Right lobe of liver (tissue), 6 donors: ENCODE results near the gene CDH4. TPM values are rescaled to one million over a fixed set of nuclear protein-coding genes. Genes with fewer than 3 reads are reported as not detected.

Experiments used
- ATAC-seq, 4 donors: fragments of 200-7000 bp; cut with Tn5 transposase; one replicate each; pipeline ENCODE4 v1.9.1; 2020; ENCODE audit warnings: mild to moderate bottlenecking in 4 of 4, moderate library complexity in 4 of 4
- DNase-seq, 3 donors: peaks; one replicate each; pipeline ENCODE4 v3.0.0-alpha.2; 2020
- H3K27ac ChIP-seq, 3 donors: fragments of 200-600 bp; one replicate each; pipeline ENCODE4 v1.8.0; 2022
- H3K27me3 ChIP-seq, 2 donors: fragments of 200-600 bp; one replicate each; pipeline ENCODE4 v1.8.0; 2022
- H3K36me3 ChIP-seq, 4 donors: fragments of 200-600 bp; sonication (generic) in 1 of 4; one replicate each; pipeline versions ENCODE4 v1.5.1 to v1.8.0; 2017 to 2022; ENCODE audit warnings: control low read depth in 1 of 4
- H3K4me1 ChIP-seq, 4 donors: fragments of 200-600 bp; sonication (generic) in 1 of 4; one replicate each; pipeline versions ENCODE4 v1.5.1 to v1.8.0; 2017 to 2022; ENCODE audit warnings: control low read depth in 1 of 4
- H3K4me3 ChIP-seq, 3 donors: fragments of 200-600 bp; one replicate each; pipeline ENCODE4 v1.8.0; 2022
- H3K9me3 ChIP-seq, 4 donors: fragments of 200-600 bp; sonication (generic) in 1 of 4; one replicate each; pipeline versions ENCODE4 v1.5.1 to v1.8.0; 2017 to 2022; ENCODE audit warnings: control low read depth in 1 of 4
- POLR2A ChIP-seq: fragments of 450-650 bp; IDR thresholded peaks from one replicate; pipeline ENCODE4 v1.6.1; 2017; ENCODE audit warnings: antibody characterized with exemption, mild to moderate bottlenecking
- WGBS: methylation state at CpG from one replicate; pipeline ENCODE4 v1.1.6; 2018; ENCODE audit warnings: low coverage, low lambda C conversion rate; ENCODE audit not compliant: insufficient coverage; ENCODE audit errors: missing lambda C conversion rate; 5-methylcytosine and 5-hydroxymethylcytosine counted together
- intact Hi-C, 2 donors: fragments of 100-400 bp; cut with DNase I; formaldehyde crosslinking; loops; one replicate each; pipeline versions ENCODE4 v1.11.2 to v1.14.1; 2022
- total RNA-seq, 6 experiments: library from RNA; depleted of rRNA in 2 of 6; stranded (reverse); fragments of >200 nt in 2 of 6; fragmentation: NEBNext Ultra II Directional in 3 of 6; extraction: Animal tissue kit (Norgen Biotek cat#: 25700) in 3 of 6; gene quantifications; one replicate each; pipeline versions ENCODE4 v1.1.0 to v1.2.4, GENCODE V29; 2016 to 2023
- TF ChIP-seq, protein P1 (sequence below), 4 donors: fragments of 200-600 bp in 3 of 4; fragments of 450-650 bp in 1 of 4; IDR thresholded peaks; one replicate each; pipeline versions ENCODE4 v1.5.1 to v1.8.0; 2016 to 2022; ENCODE audit warnings: antibody characterized with exemption in 4 of 4, mild to moderate bottlenecking in 2 of 4
- donor health status: DM: no; HTN: yes; CAD: no.
- donor health status: DM: no; HTN: no; CAD: no.
- donor health status: DM: no; HTN: no; CAD: no.
- donor health status: DM: no; HTN: yes; CAD: no.
- donor health status: DM: no; HTN: yes; CAD: no.

The CDH4 gene
- total RNA-seq, 6 experiments from 2014 or later = 0.02 to 0.14 (median 0.09) TPM; not detected in 3

DNA sequence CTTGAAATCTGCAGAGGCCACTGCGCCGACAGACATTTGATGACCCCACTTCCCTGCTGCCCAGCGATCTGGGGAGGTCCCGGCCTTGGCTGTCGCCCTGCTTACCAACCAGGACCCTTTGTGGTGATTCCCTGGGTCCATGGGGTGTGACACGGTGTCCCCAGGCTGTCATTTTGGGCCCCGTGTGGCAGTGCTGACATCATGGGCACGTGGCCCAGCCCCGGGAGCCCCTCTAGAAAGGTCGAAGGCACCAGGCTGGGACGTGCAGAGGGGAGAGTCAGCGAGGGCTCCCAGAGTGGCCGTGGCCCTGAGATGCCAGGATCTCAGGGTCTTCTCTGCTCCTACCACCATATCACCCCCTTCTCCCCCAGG lies 643.6 kb downstream of the CDH4 start:
- H3K9me3 ChIP-seq = no peaks in the 10 kb centered on the region
- H3K4me3 ChIP-seq = no peak overlapping the region
- no peaks in the 10 kb centered on the region for H3K4me1 ChIP-seq
- WGBS = 40% methylated on average over 1 of the region's 13 CpGs
- no peak for TF ChIP-seq POLR2A
- TF ChIP-seq, protein P1, sequence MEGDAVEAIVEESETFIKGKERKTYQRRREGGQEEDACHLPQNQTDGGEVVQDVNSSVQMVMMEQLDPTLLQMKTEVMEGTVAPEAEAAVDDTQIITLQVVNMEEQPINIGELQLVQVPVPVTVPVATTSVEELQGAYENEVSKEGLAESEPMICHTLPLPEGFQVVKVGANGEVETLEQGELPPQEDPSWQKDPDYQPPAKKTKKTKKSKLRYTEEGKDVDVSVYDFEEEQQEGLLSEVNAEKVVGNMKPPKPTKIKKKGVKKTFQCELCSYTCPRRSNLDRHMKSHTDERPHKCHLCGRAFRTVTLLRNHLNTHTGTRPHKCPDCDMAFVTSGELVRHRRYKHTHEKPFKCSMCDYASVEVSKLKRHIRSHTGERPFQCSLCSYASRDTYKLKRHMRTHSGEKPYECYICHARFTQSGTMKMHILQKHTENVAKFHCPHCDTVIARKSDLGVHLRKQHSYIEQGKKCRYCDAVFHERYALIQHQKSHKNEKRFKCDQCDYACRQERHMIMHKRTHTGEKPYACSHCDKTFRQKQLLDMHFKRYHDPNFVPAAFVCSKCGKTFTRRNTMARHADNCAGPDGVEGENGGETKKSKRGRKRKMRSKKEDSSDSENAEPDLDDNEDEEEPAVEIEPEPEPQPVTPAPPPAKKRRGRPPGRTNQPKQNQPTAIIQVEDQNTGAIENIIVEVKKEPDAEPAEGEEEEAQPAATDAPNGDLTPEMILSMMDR (IDR thresholded peaks at IDR 0.05) = no peak
- DNase-seq (no peak), ATAC-seq (no peak)
- H3K27me3 ChIP-seq = no peaks in the 10 kb centered on the region
- intact Hi-C loops = no loop called here
- no peak overlapping the region for H3K27ac ChIP-seq
- no peaks in the 10 kb centered on the region for H3K36me3 ChIP-seq

DNA sequence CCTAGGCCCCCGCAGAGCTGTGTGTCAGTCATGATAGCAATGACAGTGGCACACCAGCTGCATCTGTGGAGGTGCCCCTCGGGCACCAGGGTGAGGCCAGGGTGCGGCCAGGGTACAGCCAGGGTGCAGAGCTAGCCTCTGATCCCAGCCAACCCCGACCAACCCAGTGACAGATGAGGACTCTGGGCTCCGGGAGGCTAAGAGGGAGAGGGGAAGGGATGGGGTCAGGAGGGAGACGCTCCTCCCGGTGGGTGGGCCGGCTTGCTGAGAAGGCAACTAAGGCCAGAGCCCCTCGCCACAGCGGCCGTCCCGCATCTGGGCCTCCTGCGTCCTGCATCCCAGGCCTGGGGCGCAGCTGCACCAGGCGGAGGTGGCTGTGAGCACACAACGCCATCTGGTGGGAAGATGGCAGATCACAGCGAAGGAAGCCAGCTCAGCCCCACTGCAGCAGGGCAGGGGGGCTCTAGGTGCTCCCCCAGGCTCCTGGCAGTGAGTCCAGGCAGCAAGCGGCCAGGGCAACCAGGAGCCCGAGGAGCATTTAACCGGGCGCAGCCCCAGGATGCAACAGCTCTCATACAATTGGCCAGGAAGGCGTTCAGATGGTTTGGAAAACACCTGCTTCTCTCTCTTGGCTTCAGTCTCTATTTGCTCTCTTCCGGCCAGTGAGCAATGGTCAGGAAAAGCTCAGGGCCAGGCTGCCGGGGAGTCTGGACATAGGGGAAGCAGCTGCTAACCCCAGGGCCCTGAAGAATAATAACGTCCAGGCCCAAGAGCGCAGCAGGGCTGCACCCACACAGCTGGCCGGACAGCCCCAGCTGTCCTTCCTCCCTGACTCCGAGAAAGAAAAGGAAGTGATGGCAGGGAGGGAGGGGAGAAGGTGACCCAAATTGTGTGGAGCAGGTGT lies 644.2 kb downstream of the CDH4 start:
- TF ChIP-seq, protein P1 (IDR thresholded peaks at IDR 0.05) = peak; percentile 39 to 77 (median 63)
- no peak for TF ChIP-seq POLR2A
- H3K4me1 ChIP-seq = no peaks in the 10 kb centered on the region
- no peak overlapping the region for H3K4me3 ChIP-seq
- peak; percentile 70 to 87 (median 76) for ATAC-seq
- no peaks in the 10 kb centered on the region for H3K9me3 ChIP-seq
- no peak overlapping the region for H3K27ac ChIP-seq
- H3K27me3 ChIP-seq = no peaks in the 10 kb centered on the region
- intact Hi-C loops = no loop called here
- no peaks in the 10 kb centered on the region for H3K36me3 ChIP-seq
- DNase-seq = peak in 1 of 3 donors; percentile 47
- WGBS = 15% methylated on average over 15 of the region's 28 CpGs

DNA sequence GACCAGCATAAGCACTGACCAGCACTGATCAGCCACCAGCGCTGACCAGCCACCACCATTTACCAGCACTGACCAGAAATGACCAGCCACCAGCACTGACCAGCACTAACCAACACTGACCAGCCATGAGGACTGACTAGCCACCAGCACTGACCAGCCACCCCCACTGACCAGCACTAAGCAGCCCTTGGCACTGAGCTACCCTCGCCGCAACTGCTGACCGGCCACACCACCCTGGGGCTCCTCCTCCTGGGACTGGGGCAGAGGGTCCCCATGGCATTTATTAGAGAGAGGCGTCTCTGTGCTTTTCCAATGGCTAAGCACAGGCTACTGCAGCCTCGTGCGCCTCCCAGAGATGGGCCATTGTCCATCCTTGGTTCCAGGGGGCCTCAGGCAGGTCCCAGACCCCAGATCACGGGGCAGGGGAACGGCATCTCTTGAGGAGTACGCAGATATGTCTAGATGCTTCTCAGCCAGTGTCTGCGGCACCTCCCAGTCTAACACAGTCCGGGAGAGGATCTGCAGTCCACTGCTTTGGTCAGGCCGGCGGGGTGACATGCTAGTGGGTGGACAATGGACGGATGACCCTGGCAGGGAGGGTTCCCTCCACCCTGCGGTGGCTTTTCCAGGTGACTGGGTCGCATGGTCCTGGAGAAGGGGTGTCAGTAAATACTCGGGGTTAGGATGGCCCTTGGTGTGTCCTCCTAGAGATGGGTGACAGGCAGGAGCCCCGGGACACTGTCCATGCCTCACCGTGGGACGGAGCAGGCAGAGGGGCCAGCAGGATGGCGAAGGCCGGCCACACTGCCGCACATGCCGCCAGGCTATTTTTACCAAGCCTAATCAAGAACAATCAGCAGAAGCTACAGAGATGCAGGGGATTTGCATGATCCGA lies 645.6 kb downstream of the CDH4 start:
- DNase-seq (no peak), ATAC-seq (no peak)
- intact Hi-C loops = no loop called here
- no peaks in the 10 kb centered on the region for H3K27me3 ChIP-seq
- no peaks in the 10 kb centered on the region for H3K9me3 ChIP-seq
- TF ChIP-seq, protein P1 (IDR thresholded peaks at IDR 0.05) = no peak
- no peak for TF ChIP-seq POLR2A
- 50% methylated on average over 2 of the region's 26 CpGs for WGBS
- H3K4me1 ChIP-seq = no peaks in the 10 kb centered on the region
- no peak overlapping the region for H3K27ac ChIP-seq
- H3K4me3 ChIP-seq = no peak overlapping the region
- H3K36me3 ChIP-seq = no peaks in the 10 kb centered on the region

DNA sequence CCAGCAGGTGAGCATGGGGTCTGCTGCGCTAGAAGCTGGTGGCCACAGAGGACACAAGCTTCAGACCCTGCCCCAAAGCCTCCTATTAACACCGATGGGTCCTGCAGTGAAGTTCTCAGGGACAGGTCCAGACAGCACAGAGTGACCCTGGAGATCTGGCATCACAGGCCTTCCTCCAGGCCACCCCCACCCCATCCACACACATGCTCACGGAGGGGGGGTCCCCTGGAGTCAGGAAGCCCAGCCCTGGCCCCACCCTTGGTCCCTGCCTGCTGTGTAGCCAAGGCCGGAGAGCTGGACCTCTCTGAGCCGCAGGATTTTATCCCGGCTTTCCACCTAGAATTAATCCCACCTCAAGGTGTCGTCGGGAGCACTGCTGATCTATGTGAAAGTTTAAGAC lies 646.3 kb downstream of the CDH4 start:
- TF ChIP-seq, protein P1 (IDR thresholded peaks at IDR 0.05) = no peak
- TF ChIP-seq POLR2A = no peak
- H3K27ac ChIP-seq = no peak overlapping the region
- H3K4me3 ChIP-seq = no peak overlapping the region
- no peak for ATAC-seq
- H3K9me3 ChIP-seq = no peaks in the 10 kb centered on the region
- intact Hi-C loops = no loop called here
- no peaks in the 10 kb centered on the region for H3K36me3 ChIP-seq
- WGBS = 49% methylated on average over 4 of the region's 8 CpGs
- no peaks in the 10 kb centered on the region for H3K27me3 ChIP-seq
- H3K4me1 ChIP-seq = no peaks in the 10 kb centered on the region
- DNase-seq = no peak
